ENCODE results near the gene LRIT3.
"Not testable (repeated sequence)": the region's sequence is repeated elsewhere in the genome, so short reads cannot be mapped to it uniquely, and the experiment has no call there.

Gene LRIT3

GRCh38 chr4:109850601-109851000 is 2.7 kb downstream of the LRIT3 start:
- no peak for DNase-seq

GRCh38 chr4:109859426-109860300 is 11.8 kb downstream of the LRIT3 start:
- DNase-seq, result not testable (repeated sequence)

- no peak for DNase-seq
Measured at GRCh38 chr4:109861271-109861670, 13.4 kb downstream of the LRIT3 start.

GRCh38 chr4:109861916-109862511 is 14.1 kb downstream of the LRIT3 start:
- DNase-seq, result no peak

GRCh38 chr4:109864134-109864533 is 16.2 kb downstream of the LRIT3 start:
- DNase-seq, result no peak

GRCh38 chr4:109870061-109870460 is 22.2 kb downstream of the LRIT3 start:
- no peak for DNase-seq

- DNase-seq, result no peak
Measured at GRCh38 chr4:109872065-109872464, 24.2 kb downstream of the LRIT3 start.

GRCh38 chr4:109872950-109873656 is 25.2 kb downstream of the LRIT3 start:
- no peak for DNase-seq

GRCh38 chr4:109873791-109874514 is 26.0 kb downstream of the LRIT3 start:
- DNase-seq, result no peak

- DNase-seq, result no peak
Measured at GRCh38 chr4:109875106-109875505, 27.2 kb downstream of the LRIT3 start.

- not testable (repeated sequence) for DNase-seq
Measured at GRCh38 chr4:109875553-109875952, 27.6 kb downstream of the LRIT3 start.

GRCh38 chr4:109876634-109877265 is 28.8 kb downstream of the LRIT3 start:
- DNase-seq, result no peak

- no peak for DNase-seq
Measured at GRCh38 chr4:109877400-109877799, 29.5 kb downstream of the LRIT3 start.

GRCh38 chr4:109878355-109878754 is 30.4 kb downstream of the LRIT3 start:
- DNase-seq, result no peak

- DNase-seq, result no peak
Measured at GRCh38 chr4:109879081-109879480, 31.2 kb downstream of the LRIT3 start.

- DNase-seq, result no peak
Measured at GRCh38 chr4:109879636-109880314, 31.9 kb downstream of the LRIT3 start.

GRCh38 chr4:109886303-109886702 is 38.4 kb downstream of the LRIT3 start:
- DNase-seq, result no peak

GRCh38 chr4:109887071-109887470 is 39.2 kb downstream of the LRIT3 start:
- DNase-seq, result no peak

- DNase-seq, result no peak
Measured at GRCh38 chr4:109890076-109890475, 42.2 kb downstream of the LRIT3 start.

GRCh38 chr4:109902559-109903251 is 54.8 kb downstream of the LRIT3 start:
- DNase-seq, result no peak

GRCh38 chr4:109908731-109909130 is 60.8 kb downstream of the LRIT3 start:
- DNase-seq, result no peak
